AG08396 (cell line): ENCODE measurements around the gene SYN1.
"Not testable (repeated sequence)": the region's sequence is repeated elsewhere in the genome, so short reads cannot be mapped to it uniquely, and the experiment has no call there.

Experiments
- DNase-seq: peaks from one replicate; pipeline ENCODE4 v3.0.0; 2012; ENCODE audit warnings: low spot score, mixed read lengths

The SYN1 gene

GRCh38 chrX:47633689-47634590 is 14.3 kb upstream of the SYN1 start:
- no peak for DNase-seq

- DNase-seq = no peak
Measured at GRCh38 chrX:47632666-47633065, 13.0 kb upstream of the SYN1 start.

GRCh38 chrX:47631676-47632075 is 12.0 kb upstream of the SYN1 start:
- no peak for DNase-seq

- no peak for DNase-seq
Measured at GRCh38 chrX:47629419-47630200, 10.0 kb upstream of the SYN1 start, which contains the start of gene CFP. Gene CFP, minus strand, starts transcription at chrX:47629930. Its CDS starts 86 bp downstream, at chrX:47629844.

GRCh38 chrX:47628982-47629381 is 9.3 kb upstream of the SYN1 start:
- DNase-seq = no peak

GRCh38 chrX:47625365-47625764 is 5.7 kb upstream of the SYN1 start:
- no peak for DNase-seq

- DNase-seq = peak; percentile 89
Measured at GRCh38 chrX:47623540-47624027, 3.9 kb upstream of the SYN1 start.

- no peak for DNase-seq
Measured at GRCh38 chrX:47621851-47622250, 2.2 kb upstream of the SYN1 start.

GRCh38 chrX:47620303-47620685 is 637 bp upstream of the SYN1 start:
- DNase-seq = no peak

- no peak for DNase-seq
Measured at GRCh38 chrX:47618923-47619485, 653 bp downstream of the SYN1 start.

- DNase-seq = no peak
Measured at GRCh38 chrX:47614618-47615017, 5.0 kb downstream of the SYN1 start.

GRCh38 chrX:47613082-47613481 is 6.6 kb downstream of the SYN1 start:
- no peak for DNase-seq

- DNase-seq = no peak
Measured at GRCh38 chrX:47612418-47612817, 7.2 kb downstream of the SYN1 start.

- no peak for DNase-seq
Measured at GRCh38 chrX:47611926-47612325, 7.7 kb downstream of the SYN1 start.

- DNase-seq = no peak
Measured at GRCh38 chrX:47611489-47611888, 8.2 kb downstream of the SYN1 start.

GRCh38 chrX:47610511-47610910 is 9.1 kb downstream of the SYN1 start:
- DNase-seq = no peak

- peak; percentile 2 for DNase-seq
Measured at GRCh38 chrX:47608130-47608810, 11.4 kb downstream of the SYN1 start.

GRCh38 chrX:47607091-47607490 is 12.6 kb downstream of the SYN1 start:
- DNase-seq = no peak

GRCh38 chrX:47605024-47605423 is 14.6 kb downstream of the SYN1 start:
- peak; percentile 1 for DNase-seq

GRCh38 chrX:47603125-47603524 is 16.5 kb downstream of the SYN1 start:
- not testable (repeated sequence) for DNase-seq

- no peak for DNase-seq
Measured at GRCh38 chrX:47597222-47597621, 22.4 kb downstream of the SYN1 start.

- no peak for DNase-seq
Measured at GRCh38 chrX:47596256-47596655, 23.4 kb downstream of the SYN1 start.
